Upper lobe of right lung (tissue), 1 donor: ENCODE measurements around the gene APOBEC3G. TPM values are rescaled to one million over a fixed set of nuclear protein-coding genes. Genes with fewer than 3 reads are reported as not detected.
"Not testable (repeated sequence)": the region's sequence is repeated elsewhere in the genome, so short reads cannot be mapped to it uniquely, and the experiment has no call there.

Experiments
- ATAC-seq: fragments of 200-7000 bp; cut with Tn5 transposase; one replicate; pipeline ENCODE4 v1.9.1; 2020; ENCODE audit warnings: mild to moderate bottlenecking, moderate library complexity
- DNase-seq: peaks from one replicate; pipeline ENCODE4 v3.0.0-alpha.2; 2020
- H3K27ac ChIP-seq: fragments of 200-600 bp; one replicate; pipeline ENCODE4 v1.8.0; 2022
- H3K27me3 ChIP-seq: fragments of 200-600 bp; one replicate; pipeline ENCODE4 v1.8.0; 2022; ENCODE audit warnings: mild to moderate bottlenecking
- H3K36me3 ChIP-seq: fragments of 200-600 bp; one replicate; pipeline ENCODE4 v1.8.0; 2022
- H3K4me1 ChIP-seq: fragments of 200-600 bp; one replicate; pipeline ENCODE4 v1.8.0; 2022
- H3K4me3 ChIP-seq: fragments of 200-600 bp; one replicate; pipeline ENCODE4 v1.8.0; 2022; ENCODE audit warnings: mild to moderate bottlenecking
- H3K9me3 ChIP-seq: fragments of 200-600 bp; one replicate; pipeline ENCODE4 v1.8.0; 2022
- CTCF ChIP-seq: fragments of 200-600 bp; IDR thresholded peaks from one replicate; pipeline ENCODE4 v1.8.0; 2022; ENCODE audit warnings: antibody characterized with exemption
- intact Hi-C: fragments of 100-400 bp; cut with DNase I; formaldehyde crosslinking; loops from one replicate; pipeline ENCODE4 v1.11.0; 2022
- total RNA-seq: library from RNA; stranded (reverse); fragmentation: NEBNext Ultra II Directional; extraction: Animal tissue kit (Norgen Biotek cat#: 25700); gene quantifications from one replicate; pipeline ENCODE4 v1.2.1, GENCODE V29; 2021
- donor health status: DM: no; HTN: yes; CAD: no; lungs with severe emphysema.

APOBEC3G gene
- total RNA-seq, 1 donor from 2014 or later, result 16.1 TPM

- intact Hi-C loops, result no loop called here
- no peak for TF ChIP-seq CTCF
- no peak overlapping the region for H3K4me3 ChIP-seq
- no peak for ATAC-seq
- H3K27me3 ChIP-seq, result no peaks in the 10 kb centered on the region
- no peaks in the 10 kb centered on the region for H3K4me1 ChIP-seq
- H3K27ac ChIP-seq, result no peak overlapping the region
- H3K9me3 ChIP-seq, result no peaks in the 10 kb centered on the region
- DNase-seq, result no peak
- H3K36me3 ChIP-seq, result no peaks in the 10 kb centered on the region
Measured at GRCh38 chr22:39055658-39056057, 21.4 kb upstream of the APOBEC3G start.

- intact Hi-C loops, result not testable (repeated sequence)
Measured at GRCh38 chr22:39061290-39061689, 15.8 kb upstream of the APOBEC3G start.

GRCh38 chr22:39061951-39062350 is 15.1 kb upstream of the APOBEC3G start:
- H3K36me3 ChIP-seq, ATAC-seq, H3K27me3 ChIP-seq, H3K9me3 ChIP-seq, DNase-seq, H3K4me1 ChIP-seq, H3K4me3 ChIP-seq, H3K27ac ChIP-seq, intact Hi-C loops: not testable (repeated sequence)

More at GRCh38 chr22:39061290-39061689, 15.8 kb upstream of the APOBEC3G start:
- not testable (repeated sequence) for H3K9me3 ChIP-seq, H3K4me3 ChIP-seq, H3K27ac ChIP-seq, H3K27me3 ChIP-seq, H3K4me1 ChIP-seq, H3K36me3 ChIP-seq, ATAC-seq, DNase-seq

- H3K27me3 ChIP-seq, H3K9me3 ChIP-seq, DNase-seq, H3K27ac ChIP-seq, H3K36me3 ChIP-seq, H3K4me1 ChIP-seq, H3K4me3 ChIP-seq, intact Hi-C loops: not testable (repeated sequence)
- peak; percentile 66 for ATAC-seq
Measured at GRCh38 chr22:39063904-39064303, 13.2 kb upstream of the APOBEC3G start.

GRCh38 chr22:39066442-39067276 is 10.4 kb upstream of the APOBEC3G start:
- ATAC-seq, H3K36me3 ChIP-seq, intact Hi-C loops: not testable (repeated sequence)

GRCh38 chr22:39068033-39068785 is 8.9 kb upstream of the APOBEC3G start:
- intact Hi-C loops, result no loop called here
- ATAC-seq, result no peak
- TF ChIP-seq CTCF, result no peak

More at GRCh38 chr22:39066442-39067276, 10.4 kb upstream of the APOBEC3G start:
- not testable (repeated sequence) for DNase-seq, H3K27ac ChIP-seq, H3K9me3 ChIP-seq, H3K4me3 ChIP-seq, H3K27me3 ChIP-seq, H3K4me1 ChIP-seq

GRCh38 chr22:39070186-39070585 is 6.9 kb upstream of the APOBEC3G start:
- no peak for TF ChIP-seq CTCF
- Histone ChIP-seq H3K4me1 (no peaks in the 10 kb centered on the region), H3K36me3 (no peaks in the 10 kb centered on the region), H3K4me3 (no peak overlapping the region), H3K9me3 (no peaks in the 10 kb centered on the region), H3K27me3 (no peaks in the 10 kb centered on the region), H3K27ac (no peak overlapping the region)
- no peak for DNase-seq
- intact Hi-C loops, result no loop called here
- no peak for ATAC-seq

More at GRCh38 chr22:39068033-39068785, 8.9 kb upstream of the APOBEC3G start:
- Histone ChIP-seq H3K27ac (no peak overlapping the region), H3K27me3 (no peaks in the 10 kb centered on the region), H3K4me1 (no peaks in the 10 kb centered on the region), H3K4me3 (no peak overlapping the region), H3K36me3 (no peaks in the 10 kb centered on the region), H3K9me3 (no peaks in the 10 kb centered on the region)
- no peak for DNase-seq

- intact Hi-C loops, H3K27ac ChIP-seq, ATAC-seq: not testable (repeated sequence)
Measured at GRCh38 chr22:39072581-39072981, 4.5 kb upstream of the APOBEC3G start.

More at GRCh38 chr22:39072581-39072981, 4.5 kb upstream of the APOBEC3G start:
- H3K27me3 ChIP-seq, H3K36me3 ChIP-seq, H3K9me3 ChIP-seq, DNase-seq, H3K4me3 ChIP-seq, H3K4me1 ChIP-seq: not testable (repeated sequence)
